Common myeloid progenitor, CD34-positive (primary cell): ENCODE data around the gene CYB5A. TPM values are rescaled to one million over a fixed set of nuclear protein-coding genes. Genes with fewer than 3 reads are reported as not detected.
A peak's percentile ranks its signal among the peaks of the same experiment; 100 is the strongest.

Experiments
- CTCF ChIA-PET: fragments of 350-600 bp; sonication (Branson Sonifier 250); formaldehyde crosslinking; loops from one replicate; lab custom pipeline; 2021; ENCODE audit warnings: antibody characterized with exemption; lab: Charles Lee
- POLR2A ChIA-PET: fragments of 350-600 bp; sonication (Branson Sonifier 250); formaldehyde crosslinking; loops from one replicate; lab custom pipeline; 2021; ENCODE audit warnings: antibody characterized with exemption; lab: Charles Lee
- DNase-seq, 3 donors: peaks; one replicate each; pipeline versions ENCODE4 v3.0.0 to v3.0.0-alpha.2; 2013
- H3K27ac ChIP-seq, 2 experiments: 1 replicate in 1 of 2; 2 replicates in 1 of 2; pipeline ENCODE4 v1.7.0; 2013; ENCODE audit warnings: inconsistent platforms in 2 of 2, low read length in 2 of 2, mild to moderate bottlenecking in 2 of 2, low read depth in 1 of 2, moderate library complexity in 1 of 2; ENCODE audit not compliant: severe bottlenecking in 2 of 2, insufficient read depth in 1 of 2, poor library complexity in 1 of 2
- H3K27me3 ChIP-seq, 5 experiments: replicated peaks in 2 of 5; 1 replicate in 3 of 5; 2 replicates in 2 of 5; pipeline versions ENCODE4 v1.6.1 to v1.7.0; 2013; ENCODE audit warnings: low read length in 4 of 5, mild to moderate bottlenecking in 2 of 5, moderate library complexity in 2 of 5, inconsistent platforms in 1 of 5; ENCODE audit not compliant: insufficient read depth in 5 of 5, control insufficient read depth in 4 of 5
- H3K36me3 ChIP-seq, 4 experiments: 1 replicate in 2 of 4; 2 replicates in 2 of 4; pipeline versions ENCODE4 v1.6.1 to v1.7.0; 2013; ENCODE audit warnings: low read length in 3 of 4, control low read depth in 1 of 4, mild to moderate bottlenecking in 1 of 4; ENCODE audit not compliant: control insufficient read depth in 4 of 4, insufficient read depth in 4 of 4
- H3K4me1 ChIP-seq, 4 experiments: 1 replicate in 3 of 4; 2 replicates in 1 of 4; pipeline versions ENCODE4 v1.6.1 to v1.7.1; 2013; ENCODE audit warnings: low read length in 3 of 4, mild to moderate bottlenecking in 3 of 4, control low read depth in 1 of 4, inconsistent platforms in 1 of 4, moderate library complexity in 1 of 4; ENCODE audit not compliant: control insufficient read depth in 4 of 4, insufficient read depth in 4 of 4; ENCODE audit errors: control extremely low read depth in 1 of 4
- H3K4me3 ChIP-seq, 7 experiments: 1 replicate in 4 of 7; 2 replicates in 3 of 7; pipeline versions ENCODE4 v1.5.1 to v1.7.0; 2013; ENCODE audit warnings: mild to moderate bottlenecking in 7 of 7, low read length in 6 of 7, moderate library complexity in 6 of 7, inconsistent platforms in 2 of 7, low read depth in 2 of 7, control low read depth in 1 of 7; ENCODE audit not compliant: insufficient read depth in 4 of 7, control insufficient read depth in 1 of 7; ENCODE audit errors: extremely low read depth in 1 of 7
- H3K9me3 ChIP-seq, 5 experiments: 1 replicate in 4 of 5; 2 replicates in 1 of 5; pipeline versions ENCODE4 v1.6.1 to v1.7.1; 2013; ENCODE audit warnings: low read length in 4 of 5, mild to moderate bottlenecking in 2 of 5, inconsistent platforms in 1 of 5, low read depth in 1 of 5, moderate library complexity in 1 of 5; ENCODE audit not compliant: control insufficient read depth in 4 of 5, insufficient read depth in 2 of 5; ENCODE audit errors: control extremely low read depth in 1 of 5
- WGBS: methylation state at CpG from one replicate; pipeline ENCODE4 v1.1.5; 2013; ENCODE audit not compliant: insufficient coverage; 5-methylcytosine and 5-hydroxymethylcytosine counted together
- polyA plus RNA-seq: library from polyadenylated mRNA; unstranded; fragments of 120-200 nt; gene quantifications from one replicate; pipeline ENCODE4 v1.2.1, GENCODE V29; 2013

Gene CYB5A
- polyA plus RNA-seq, result 13.5 TPM

- under 1% methylated on average over 48 of the region's 68 CpGs for WGBS
- CTCF ChIA-PET, result no interaction called here
- Histone ChIP-seq H3K9me3 (peaks cover 0 to 3% (median 0%) of the 10 kb centered on the region in 5 experiments), H3K4me1 (peaks cover 0 to 16% (median 15%) of the 10 kb centered on the region in 4 experiments), H3K36me3 (no peaks in the 10 kb centered on the region), H3K27ac (peak within 1 kb of the TSS; percentile 20 to 66), H3K4me3 (peak within 1 kb of the TSS; percentile 80 to 99 (median 89)), H3K27me3 (no peaks in the 10 kb centered on the region)
- POLR2A ChIA-PET, result interaction anchor here (0.7 kb wide), 1 partner anchor 307 kb away, joined by 3 read pairs; no protein-coding TSS in a partner anchor
- peak; percentile 97 to 99 (median 98) for DNase-seq
These were observed at the start of gene CYB5A for GRCh38 chr18:74291771-74292540. CYB5A (minus strand) TSS chr18:74291963; CDS start chr18:74291875, 88 bp downstream.

GRCh38 chr18:74337912-74338309 lies 46.1 kb upstream of the CYB5A start:
- ChIA-PET CTCF (interaction anchor here (2.0 to 2.3 kb wide), 3 partner anchors 141 to 214 kb away, joined by 5 to 13 read pairs (median 7); no protein-coding TSS in a partner anchor), POLR2A (no interaction called here)
- no peak overlapping the region for H3K4me3 ChIP-seq
- H3K9me3 ChIP-seq, result no peaks in the 10 kb centered on the region
- no peak for DNase-seq
- no CpG with 5 or more reads among the region's 1 CpG for WGBS
- H3K27me3 ChIP-seq, result no peaks in the 10 kb centered on the region
- no peaks in the 10 kb centered on the region for H3K36me3 ChIP-seq
- H3K4me1 ChIP-seq, result no peaks in the 10 kb centered on the region
- H3K27ac ChIP-seq, result no peak overlapping the region

- Histone ChIP-seq H3K27me3 (no peaks in the 10 kb centered on the region), H3K27ac (no peak overlapping the region), H3K4me1 (no peaks in the 10 kb centered on the region), H3K9me3 (no peaks in the 10 kb centered on the region), H3K4me3 (no peak overlapping the region), H3K36me3 (no peaks in the 10 kb centered on the region)
- CTCF ChIA-PET, result interaction anchor here (2.0 to 2.3 kb wide), 2 partner anchors 142 to 215 kb away, joined by 5 to 7 read pairs; no protein-coding TSS in a partner anchor
- WGBS, result 100% methylated on average over 3 of the region's 5 CpGs
- POLR2A ChIA-PET, result no interaction called here
- DNase-seq, result no peak
These were observed 45.6 kb upstream of the CYB5A start for GRCh38 chr18:74337155-74337911.

DNA sequence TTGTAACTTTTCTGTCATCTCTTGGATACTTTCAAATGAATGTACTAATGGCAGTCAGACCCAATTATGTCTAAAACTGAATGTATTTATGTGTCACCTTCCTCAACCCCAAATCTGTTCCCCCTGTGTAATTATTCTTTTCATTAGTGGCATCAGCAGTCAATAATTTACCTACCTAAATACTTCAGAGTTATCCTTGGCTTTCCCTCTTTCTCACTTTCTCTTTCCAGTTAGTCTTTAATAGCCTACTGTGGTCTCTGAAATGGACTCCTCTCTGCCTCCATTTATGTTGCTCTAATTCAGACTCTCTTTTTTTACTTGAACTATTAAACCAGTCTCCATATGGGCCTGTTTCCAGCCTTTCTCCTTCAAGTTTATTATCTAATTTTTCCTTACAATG lies 44.9 kb upstream of the CYB5A start:
- H3K36me3 ChIP-seq, result no peaks in the 10 kb centered on the region
- H3K27me3 ChIP-seq, result no peaks in the 10 kb centered on the region
- POLR2A ChIA-PET, result no interaction called here
- no peaks in the 10 kb centered on the region for H3K4me1 ChIP-seq
- no peak overlapping the region for H3K4me3 ChIP-seq
- no peak for DNase-seq
- H3K9me3 ChIP-seq, result no peaks in the 10 kb centered on the region
- no peak overlapping the region for H3K27ac ChIP-seq
- CTCF ChIA-PET, result no interaction called here

- H3K9me3 ChIP-seq, result no peaks in the 10 kb centered on the region
- CTCF ChIA-PET, result interaction anchor here (0.6 to 1.5 kb wide), 4 partner anchors 23 to 1571 kb away, joined by 3 to 4 read pairs (median 3); no protein-coding TSS in a partner anchor
- no peaks in the 10 kb centered on the region for H3K36me3 ChIP-seq
- POLR2A ChIA-PET, result no interaction called here
- no peaks in the 10 kb centered on the region for H3K4me1 ChIP-seq
- no peak overlapping the region for H3K4me3 ChIP-seq
- H3K27me3 ChIP-seq, result no peaks in the 10 kb centered on the region
- no peak overlapping the region for H3K27ac ChIP-seq
- no peak for DNase-seq
These were observed 42.6 kb upstream of the CYB5A start for GRCh38 chr18:74334242-74334893.

GRCh38 chr18:74333091-74333490 lies 41.3 kb upstream of the CYB5A start:
- CTCF ChIA-PET, result interaction anchor here (1.5 kb wide), 1 partner anchor 133 kb away, joined by 3 read pairs; no protein-coding TSS in a partner anchor
- H3K27ac ChIP-seq, result no peak overlapping the region
- POLR2A ChIA-PET, result interaction anchor here (0.6 kb wide), 1 partner anchor 195 kb away, joined by 3 read pairs; no protein-coding TSS in a partner anchor
- DNase-seq, result no peak
- no peaks in the 10 kb centered on the region for H3K27me3 ChIP-seq
- H3K4me3 ChIP-seq, result no peak overlapping the region
- no peaks in the 10 kb centered on the region for H3K36me3 ChIP-seq
- no peaks in the 10 kb centered on the region for H3K4me1 ChIP-seq
- 83% methylated on average over 1 of the region's 1 CpG for WGBS
- H3K9me3 ChIP-seq, result no peaks in the 10 kb centered on the region
